Fibroblast of villous mesenchyme (primary cell): ENCODE data around the gene TRAPPC1. TPM values are rescaled to one million over a fixed set of nuclear protein-coding genes. Genes with fewer than 3 reads are reported as not detected.

Experiments used
- DNase-seq: peaks from one replicate; pipeline ENCODE4 v3.0.0-alpha.2; 2010; ENCODE audit warnings: low read depth
- H3K4me3 ChIP-seq: 2 replicates; pipeline ENCODE4 v1.5.1; 2011; ENCODE audit warnings: low read depth, mild to moderate bottlenecking, low read length
- total RNA-seq: library from RNA; depleted of rRNA; stranded (reverse); fragments of >200 nt; gene quantifications from 2 replicates; pipeline ENCODE4 v1.2.3, GENCODE V29; 2012
- TF ChIP-seq, protein P1 (sequence below): IDR thresholded peaks from 2 replicates; pipeline ENCODE4 v1.5.1; 2012; ENCODE audit warnings: low read depth, mild to moderate bottlenecking, low read length; ENCODE audit not compliant: insufficient read depth

Gene TRAPPC1
- total RNA-seq, 1 donor: 42.7 TPM

DNA sequence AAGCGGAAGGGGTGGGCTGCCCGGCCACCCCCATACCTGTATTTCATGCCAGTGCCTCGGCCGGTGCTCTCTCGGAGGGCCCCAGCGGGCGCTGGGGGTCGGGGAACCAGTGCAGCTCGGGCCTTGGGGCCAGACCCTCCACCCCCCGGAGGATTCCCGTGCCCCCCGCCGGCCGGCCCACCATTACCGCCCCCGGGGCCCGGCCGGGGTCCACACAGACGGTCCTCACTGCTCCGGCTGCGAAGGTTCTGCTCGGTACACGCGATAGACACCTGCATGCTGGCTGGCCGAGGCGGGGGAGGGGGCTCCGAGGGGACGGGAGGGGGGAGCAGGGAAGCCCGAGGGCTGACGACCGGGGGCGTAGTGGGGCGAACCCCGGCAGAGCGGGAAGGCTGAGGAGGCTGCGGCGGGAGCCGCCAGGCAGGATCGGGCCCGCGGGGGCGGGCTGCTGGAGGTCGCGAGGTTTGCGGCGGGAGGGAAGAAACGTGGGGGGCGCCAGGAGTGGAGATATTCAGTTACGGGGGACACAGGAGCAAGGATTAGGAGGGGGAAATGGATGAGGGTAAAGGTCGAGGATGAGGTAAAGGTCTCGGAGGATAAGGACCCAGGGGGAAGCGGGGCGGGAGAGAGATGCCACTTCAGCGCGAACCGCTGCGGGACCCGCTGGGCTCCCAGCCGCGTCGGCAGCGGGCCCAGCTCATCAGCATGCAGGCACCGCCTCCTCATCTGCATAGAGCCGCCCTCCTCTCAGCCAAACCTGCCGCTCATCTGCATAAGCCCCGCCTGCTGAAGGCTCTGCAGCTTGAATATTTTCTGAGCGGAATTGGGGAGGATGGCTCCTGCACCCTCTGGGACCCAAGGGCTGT lies 2.4 kb downstream of the TRAPPC1 start, which contains the start of gene KCNAB3:
KCNAB3 (minus strand) TSS at position 699 of the 866 bp plus-strand sequence; CDS start at position 278, 421 bp downstream.
- DNase-seq: peak; percentile 70
- peak within 1 kb of the TSS; percentile 58 for H3K4me3 ChIP-seq
- TF ChIP-seq, protein P1, sequence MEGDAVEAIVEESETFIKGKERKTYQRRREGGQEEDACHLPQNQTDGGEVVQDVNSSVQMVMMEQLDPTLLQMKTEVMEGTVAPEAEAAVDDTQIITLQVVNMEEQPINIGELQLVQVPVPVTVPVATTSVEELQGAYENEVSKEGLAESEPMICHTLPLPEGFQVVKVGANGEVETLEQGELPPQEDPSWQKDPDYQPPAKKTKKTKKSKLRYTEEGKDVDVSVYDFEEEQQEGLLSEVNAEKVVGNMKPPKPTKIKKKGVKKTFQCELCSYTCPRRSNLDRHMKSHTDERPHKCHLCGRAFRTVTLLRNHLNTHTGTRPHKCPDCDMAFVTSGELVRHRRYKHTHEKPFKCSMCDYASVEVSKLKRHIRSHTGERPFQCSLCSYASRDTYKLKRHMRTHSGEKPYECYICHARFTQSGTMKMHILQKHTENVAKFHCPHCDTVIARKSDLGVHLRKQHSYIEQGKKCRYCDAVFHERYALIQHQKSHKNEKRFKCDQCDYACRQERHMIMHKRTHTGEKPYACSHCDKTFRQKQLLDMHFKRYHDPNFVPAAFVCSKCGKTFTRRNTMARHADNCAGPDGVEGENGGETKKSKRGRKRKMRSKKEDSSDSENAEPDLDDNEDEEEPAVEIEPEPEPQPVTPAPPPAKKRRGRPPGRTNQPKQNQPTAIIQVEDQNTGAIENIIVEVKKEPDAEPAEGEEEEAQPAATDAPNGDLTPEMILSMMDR: no peak

DNA sequence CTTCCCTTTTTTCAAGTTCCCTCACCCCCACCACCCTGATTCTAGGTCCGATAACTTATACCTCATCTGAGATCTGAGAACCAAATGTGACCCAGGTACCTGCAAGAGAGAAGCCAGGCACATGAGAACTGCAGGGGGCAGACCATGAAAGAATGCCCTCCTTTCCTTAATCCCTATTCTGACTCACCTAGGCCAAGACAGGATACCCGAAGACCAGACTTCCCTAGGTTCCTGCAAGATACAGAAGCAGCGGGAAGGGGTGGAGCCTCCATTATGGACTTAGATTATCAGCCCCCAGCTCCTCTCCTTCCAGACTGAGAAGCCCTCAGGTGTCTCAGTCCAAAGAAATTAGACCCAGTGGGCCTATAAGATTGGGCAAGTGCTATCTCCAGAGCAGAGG lies 4.2 kb downstream of the TRAPPC1 start:
- TF ChIP-seq, protein P1: no peak
- no peak overlapping the region for H3K4me3 ChIP-seq
- DNase-seq: no peak

- peak; percentile 82 for DNase-seq
- peak overlapping the region; percentile 59 for H3K4me3 ChIP-seq
- TF ChIP-seq, protein P1: peak; percentile 7
Observed at GRCh38 chr17:7922845-7923628, 8.7 kb downstream of the TRAPPC1 start.

- no peak for DNase-seq
- TF ChIP-seq, protein P1: no peak
Observed at GRCh38 chr17:7922269-7922844, 9.4 kb downstream of the TRAPPC1 start.

GRCh38 chr17:7916808-7917207 lies 14.9 kb downstream of the TRAPPC1 start:
- peak; percentile 26 for DNase-seq
- TF ChIP-seq, protein P1: no peak
- peak overlapping the region; percentile 58 for H3K4me3 ChIP-seq

More at GRCh38 chr17:7922269-7922844, 9.4 kb downstream of the TRAPPC1 start:
- peak overlapping the region; percentile 59 for H3K4me3 ChIP-seq

DNA sequence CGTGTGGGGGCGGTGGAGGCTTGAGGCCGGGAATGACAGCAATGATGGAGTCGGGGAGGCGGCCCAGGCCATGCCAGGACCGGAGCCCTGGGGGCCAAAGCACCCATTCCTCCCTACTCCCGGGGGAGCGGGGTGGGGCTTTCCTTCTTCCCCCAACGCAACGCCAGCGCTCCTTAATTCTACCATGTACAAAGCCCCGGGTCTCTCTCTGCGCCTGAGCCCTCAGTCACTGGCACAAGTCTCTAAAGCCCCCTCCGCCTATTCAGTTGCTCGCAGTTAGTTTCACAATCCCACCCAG lies 15.4 kb downstream of the TRAPPC1 start:
- H3K4me3 ChIP-seq: peak overlapping the region; percentile 58
- TF ChIP-seq, protein P1: no peak
- DNase-seq: no peak
